K562 (cell line): ENCODE measurements around the gene SPAG9. TPM values are rescaled to one million over a fixed set of nuclear protein-coding genes. Genes with fewer than 3 reads are reported as not detected.

Experiments used
- ARID2 ChIP-seq: fragments of 450-650 bp; IDR thresholded peaks from 2 replicates; pipeline ENCODE4 v1.6.1; 2017; ENCODE audit warnings: antibody characterized with exemption, mild to moderate bottlenecking
- BACH1 ChIP-seq: fragments of 200-800 bp; sonication (Bioruptor generic); IDR thresholded peaks from 2 replicates; pipeline ENCODE4 v1.6.1; 2016; ENCODE audit warnings: missing genetic modification characterization, missing compliant biosample characterization
- C11orf30 ChIP-seq: fragments of 450-650 bp; IDR thresholded peaks from 2 replicates; pipeline ENCODE4 v1.6.1; 2016; ENCODE audit warnings: low read depth, mild to moderate bottlenecking
- CXXC5 ChIP-seq: fragments of 250-450 bp; sonication (Bioruptor Pico); IDR thresholded peaks from 2 replicates; pipeline ENCODE4 v1.8.0; 2022; ENCODE audit warnings: inconsistent platforms, mild to moderate bottlenecking, moderate library complexity
- E2F5 ChIP-seq: sonication (generic); formaldehyde crosslinking; IDR thresholded peaks from 2 replicates; pipeline ENCODE4 v1.8.0; 2022; ENCODE audit warnings: mild to moderate bottlenecking, missing genetic modification reagents
- ETS1 ChIP-seq: conservative IDR thresholded peaks from 2 replicates; pipeline ENCODE4 v1.6.1; 2011; ENCODE audit warnings: low read depth, mild to moderate bottlenecking, low read length; ENCODE audit not compliant: control insufficient read depth
- FOXP4 ChIP-seq: sonication (generic); formaldehyde crosslinking; IDR thresholded peaks from 2 replicates; pipeline ENCODE4 v1.8.0; 2022; ENCODE audit warnings: mild to moderate bottlenecking, missing genetic modification reagents, borderline replicate concordance
- HDAC3 ChIP-seq: fragments of 450-650 bp; IDR thresholded peaks from 2 replicates; pipeline ENCODE4 v1.6.1; 2018; ENCODE audit warnings: borderline replicate concordance, mild to moderate bottlenecking, moderate library complexity; ENCODE audit not compliant: partially characterized antibody
- HLTF ChIP-seq: fragments of 450-650 bp; IDR thresholded peaks from 2 replicates; pipeline ENCODE4 v1.6.1; 2016
- MEF2A ChIP-seq: IDR thresholded peaks from 2 replicates; pipeline ENCODE4 v1.6.1; 2011; ENCODE audit warnings: low read depth, mild to moderate bottlenecking, low read length, moderate library complexity; ENCODE audit not compliant: control insufficient read depth
- RFX5 ChIP-seq: IDR thresholded peaks from 2 replicates; pipeline ENCODE4 v1.6.1; 2011; ENCODE audit warnings: low read depth, mild to moderate bottlenecking, improper control_type of control experiment, low read length
- SAFB ChIP-seq: fragments of 200-400 bp; formaldehyde crosslinking; IDR thresholded peaks from 2 replicates; pipeline ENCODE4 v1.6.1; 2017; ENCODE audit warnings: low read depth, low read length, borderline replicate concordance
- TCF7 ChIP-seq: sonication (generic); IDR thresholded peaks from 2 replicates; pipeline ENCODE4 v1.6.1; 2016; ENCODE audit warnings: antibody characterized with exemption, borderline replicate concordance
- TRIM24 ChIP-seq, 2 experiments: fragments of 450-650 bp; IDR thresholded peaks; 2 replicates each; pipeline ENCODE4 v1.6.1; 2016
- ZBTB1 ChIP-seq: sonication (generic); formaldehyde crosslinking; IDR thresholded peaks from 2 replicates; pipeline ENCODE4 v1.8.1; 2023; ENCODE audit warnings: missing genetic modification reagents, low read depth, mild to moderate bottlenecking, borderline replicate concordance
- ZBTB7A ChIP-seq: IDR thresholded peaks from 2 replicates; pipeline ENCODE4 v1.6.1; 2011; ENCODE audit warnings: low read depth, mild to moderate bottlenecking, low read length, moderate library complexity, borderline replicate concordance; ENCODE audit not compliant: control insufficient read depth
- ZNF133 ChIP-seq: fragments of 250-450 bp; sonication (Bioruptor Pico); IDR thresholded peaks from 2 replicates; pipeline ENCODE4 v1.4.0; 2020; ENCODE audit warnings: mild to moderate bottlenecking
- ZNF253 ChIP-seq: fragments of 250-450 bp; sonication (Bioruptor Pico); conservative IDR thresholded peaks from 2 replicates; pipeline ENCODE4 v1.6.1; 2021; ENCODE audit warnings: mild to moderate bottlenecking
- ZNF3 ChIP-seq: fragments of 250-450 bp; sonication (Bioruptor Pico); IDR thresholded peaks from 2 replicates; pipeline ENCODE4 v1.5.0; 2021; ENCODE audit warnings: mild to moderate bottlenecking, moderate library complexity
- ZNF512 ChIP-seq: IDR thresholded peaks from 2 replicates; pipeline ENCODE4 v1.6.1; 2016; ENCODE audit warnings: missing genetic modification characterization, missing compliant biosample characterization
- ZNF644 ChIP-seq: fragments of 200-800 bp; sonication (Bioruptor generic); IDR thresholded peaks from 2 replicates; pipeline ENCODE4 v1.6.1; 2016; ENCODE audit warnings: low read depth, missing genetic modification characterization, missing compliant biosample characterization
- ZNF696 ChIP-seq: fragments of 250-450 bp; sonication (Bioruptor Pico); conservative IDR thresholded peaks from 2 replicates; pipeline ENCODE4 v1.4.0; 2020; ENCODE audit warnings: mild to moderate bottlenecking, moderate library complexity
- ZZZ3 ChIP-seq: fragments of 450-650 bp; IDR thresholded peaks from 2 replicates; pipeline ENCODE4 v1.6.1; 2016; ENCODE audit warnings: antibody characterized with exemption, mild to moderate bottlenecking, moderate library complexity
- polyA plus RNA-seq, 8 experiments: library from polyadenylated mRNA; depleted of rRNA in 4 of 8; stranded (reverse) in 5 of 8; unstranded in 3 of 8; fragments of >200 nt; fragmentation: Nextera tagmentation in 2 of 8; fragmentation: Illumina TruSeq in 1 of 8; extraction: Ambion mirVana in 2 of 8; extraction: Trizol in 1 of 8; gene quantifications; 2 replicates each; pipeline versions ENCODE4 v1.2.1 to v1.2.3, GENCODE V29; 2011 to 2014; ENCODE audit warnings: inconsistent platforms in 1 of 8, missing spikeins in 1 of 8
- total RNA-seq, 7 experiments: library from RNA; depleted of rRNA in 6 of 7; stranded (reverse); fragments of >200 nt in 6 of 7; fragmentation: Illumina TruSeq in 2 of 7; extraction: Trizol in 2 of 7; gene quantifications; 2 replicates each; pipeline versions ENCODE4 v1.2.1 to v1.2.3, GENCODE V29; 2011 to 2021; ENCODE audit warnings: low replicate concordance in 1 of 7

Gene SPAG9
- total and polyA plus RNA-seq, 9 of the 15 experiments (the other 6 are each of a cell fraction or from before 2014, with no cell fraction given), result 12.2 to 99.2 (median 58.2) TPM

GRCh38 chr17:50944054-50944901, 176.4 kb downstream of the SPAG9 start (continued):
- no peak for TF ChIP-seq HDAC3
- TF ChIP-seq E2F5, result no peak
- TF ChIP-seq ZNF696, result no peak
- TF ChIP-seq FOXP4 (CRISPR knock-in tag), result no peak
- no peak for TF ChIP-seq ZNF253
- peak; percentile 80 for TF ChIP-seq MEF2A
- TF ChIP-seq ZNF512 (tag), result no peak
- no peak for TF ChIP-seq BACH1 (tag)
- no peak for TF ChIP-seq ETS1
- TF ChIP-seq C11orf30, result no peak
- TF ChIP-seq CXXC5 (CRISPR knock-in tag), result peak; percentile 95
- TF ChIP-seq ZBTB1 (CRISPR knock-in tag), result no peak
- no peak for TF ChIP-seq ZNF644 (tag)
- TF ChIP-seq ZBTB7A, result peak; percentile 85; the same call in 1 of the 2 replicates
- TF ChIP-seq ZNF3, result no peak
- TF ChIP-seq SAFB, result no peak
- TF ChIP-seq ZZZ3, result no peak
- no peak for TF ChIP-seq TRIM24 (IDR thresholded peaks at IDR 0.05)
- TF ChIP-seq HLTF, result no peak
- peak; percentile 49; the same call in 1 of the 2 replicates for TF ChIP-seq ZNF133 (CRISPR knock-in tag)
- no peak for TF ChIP-seq RFX5
- no peak for TF ChIP-seq TCF7
- no peak for TF ChIP-seq ARID2
